H9 (cell line): ENCODE results near the gene LAP3. TPM values are rescaled to one million over a fixed set of nuclear protein-coding genes. Genes with fewer than 3 reads are reported as not detected.

Experiments
- DNase-seq: peaks from one replicate; pipeline ENCODE4 v3.0.0-alpha.2; 2017
- H2AFZ ChIP-seq: one replicate; pipeline ENCODE4 v1.6.1; 2013; ENCODE audit warnings: mild to moderate bottlenecking, low read length, control low read depth, moderate library complexity
- H2AK5ac ChIP-seq: 2 replicates; pipeline ENCODE4 v1.6.1; 2013; ENCODE audit warnings: low read length, control low read depth, mixed read lengths; ENCODE audit not compliant: insufficient read length
- H2BK120ac ChIP-seq: one replicate; pipeline ENCODE4 v1.6.1; 2013; ENCODE audit warnings: low read depth, mild to moderate bottlenecking, low read length, control low read depth, inconsistent platforms; ENCODE audit not compliant: poor library complexity, severe bottlenecking
- H2BK12ac ChIP-seq: 2 replicates; pipeline ENCODE4 v1.6.1; 2013; ENCODE audit warnings: low read length, control low read depth, mixed read lengths, low read depth; ENCODE audit not compliant: insufficient read length
- H2BK15ac ChIP-seq: 2 replicates; pipeline ENCODE4 v1.6.1; 2013; ENCODE audit warnings: low read depth, low read length, control low read depth
- H2BK20ac ChIP-seq: one replicate; pipeline ENCODE4 v1.6.1; 2013; ENCODE audit warnings: low read depth, mild to moderate bottlenecking, low read length, control low read depth, inconsistent platforms; ENCODE audit not compliant: poor library complexity, severe bottlenecking
- H2BK5ac ChIP-seq: 2 replicates; pipeline ENCODE4 v1.6.1; 2013; ENCODE audit warnings: low read length, control low read depth, mixed read lengths; ENCODE audit not compliant: insufficient read length
- H3K14ac ChIP-seq: 2 replicates; pipeline ENCODE4 v1.6.1; 2013; ENCODE audit warnings: low read length, control low read depth; ENCODE audit not compliant: insufficient read depth
- H3K18ac ChIP-seq: 2 replicates; pipeline ENCODE4 v1.6.1; 2013; ENCODE audit warnings: low read depth, mild to moderate bottlenecking, mixed read lengths, low read length, control low read depth; ENCODE audit not compliant: insufficient read length
- H3K23ac ChIP-seq: 2 replicates; pipeline ENCODE4 v1.6.1; 2013; ENCODE audit warnings: low read length, control low read depth, mixed read lengths, low read depth; ENCODE audit not compliant: insufficient read length
- H3K23me2 ChIP-seq: 2 replicates; pipeline ENCODE4 v1.6.1; 2013; ENCODE audit warnings: low read depth, mild to moderate bottlenecking, mixed read lengths, low read length, control low read depth; ENCODE audit not compliant: insufficient read length, poor library complexity, severe bottlenecking
- H3K27ac ChIP-seq: 2 replicates; pipeline ENCODE4 v1.5.1; 2013; ENCODE audit warnings: low read length, control low read depth, mixed read lengths, low read depth; ENCODE audit not compliant: insufficient read length
- H3K27me3 ChIP-seq: 2 replicates; pipeline ENCODE4 v1.6.1; 2013; ENCODE audit warnings: low read length, control low read depth, inconsistent platforms; ENCODE audit not compliant: insufficient read depth
- H3K4ac ChIP-seq: 2 replicates; pipeline ENCODE4 v1.6.1; 2013; ENCODE audit warnings: low read depth, mild to moderate bottlenecking, control low read depth, inconsistent platforms, low read length, moderate library complexity
- H3K4me1 ChIP-seq: 2 replicates; pipeline ENCODE4 v1.6.1; 2013; ENCODE audit warnings: low read length, control low read depth, inconsistent platforms; ENCODE audit not compliant: insufficient read depth
- H3K4me2 ChIP-seq: 2 replicates; pipeline ENCODE4 v1.6.1; 2013; ENCODE audit warnings: low read length, control low read depth, mixed read lengths; ENCODE audit not compliant: insufficient read length, insufficient read depth
- H3K56ac ChIP-seq: 2 replicates; pipeline ENCODE4 v1.6.1; 2013; ENCODE audit warnings: low read depth, mild to moderate bottlenecking, mixed read lengths, low read length, control low read depth; ENCODE audit not compliant: insufficient read length
- H3K79me1 ChIP-seq: 2 replicates; pipeline ENCODE4 v1.6.1; 2013; ENCODE audit warnings: low read depth, mild to moderate bottlenecking, moderate library complexity, low read length, control low read depth, inconsistent platforms; ENCODE audit not compliant: insufficient read depth, poor library complexity, severe bottlenecking
- H3K79me2 ChIP-seq: 2 replicates; pipeline ENCODE4 v1.6.1; 2013; ENCODE audit warnings: low read length, control low read depth, inconsistent platforms; ENCODE audit not compliant: insufficient read depth
- H3K9ac ChIP-seq: 2 replicates; pipeline ENCODE4 v1.6.1; 2013; ENCODE audit warnings: low read length, control low read depth, mixed read lengths; ENCODE audit not compliant: insufficient read length; ENCODE audit errors: extremely low read depth
- H3K9me3 ChIP-seq: one replicate; pipeline ENCODE4 v1.6.1; 2013; ENCODE audit warnings: low read depth, low read length, inconsistent platforms; ENCODE audit not compliant: control insufficient read depth
- H3T11ph ChIP-seq: one replicate; pipeline ENCODE4 v1.6.1; 2013; ENCODE audit warnings: mild to moderate bottlenecking, low read length, control low read depth, inconsistent platforms
- H4K20me1 ChIP-seq: one replicate; pipeline ENCODE4 v1.6.1; 2013; ENCODE audit not compliant: control insufficient read depth, insufficient read length, insufficient read depth
- H4K5ac ChIP-seq: 2 replicates; pipeline ENCODE4 v1.6.1; 2013; ENCODE audit warnings: low read depth, mild to moderate bottlenecking, mixed read lengths, low read length, control low read depth; ENCODE audit not compliant: insufficient read length
- H4K8ac ChIP-seq: replicated peaks from 2 replicates; pipeline ENCODE4 v1.6.1; 2013; ENCODE audit warnings: low read length, control low read depth, mixed read lengths, low read depth; ENCODE audit not compliant: insufficient read length
- H4K91ac ChIP-seq: 2 replicates; pipeline ENCODE4 v1.6.1; 2013; ENCODE audit warnings: low read depth, mild to moderate bottlenecking, moderate library complexity, mixed read lengths, low read length, control low read depth; ENCODE audit not compliant: insufficient read length
- H3K27ac Mint-ChIP-seq, 3 experiments: 2 replicates in 2 of 3; 3 replicates in 1 of 3; pipeline ENCODE4 v1.8.0; 2020 to 2021; ENCODE audit warnings: mixed read lengths in 3 of 3, mild to moderate bottlenecking in 1 of 3, moderate library complexity in 1 of 3
- H3K27me3 Mint-ChIP-seq: 2 replicates; pipeline ENCODE4 v1.8.0; 2021; ENCODE audit warnings: low read depth, mild to moderate bottlenecking, moderate library complexity, mixed read lengths
- H3K36me3 Mint-ChIP-seq, 3 experiments: 2 replicates in 2 of 3; 3 replicates in 1 of 3; pipeline ENCODE4 v1.8.0; 2020 to 2021; ENCODE audit warnings: low read depth in 3 of 3, mixed read lengths in 3 of 3; ENCODE audit not compliant: insufficient read depth in 1 of 3
- H3K4me1 Mint-ChIP-seq, 2 experiments: 2 replicates each; pipeline ENCODE4 v1.8.0; 2020; ENCODE audit warnings: mixed read lengths in 2 of 2
- H3K4me3 Mint-ChIP-seq, 2 experiments: 2 replicates in 1 of 2; 3 replicates in 1 of 2; pipeline ENCODE4 v1.8.0; 2020 to 2021; ENCODE audit warnings: mild to moderate bottlenecking in 2 of 2, mixed read lengths in 2 of 2, moderate library complexity in 1 of 2
- H3K9me3 Mint-ChIP-seq, 2 experiments: 2 replicates in 1 of 2; 3 replicates in 1 of 2; pipeline ENCODE4 v1.8.0; 2020; ENCODE audit warnings: mild to moderate bottlenecking in 2 of 2, mixed read lengths in 2 of 2, moderate library complexity in 1 of 2
- CTCF ChIP-seq: fragments of 200-600 bp; sonication (generic); conservative IDR thresholded peaks from 3 replicates; pipeline ENCODE4 v1.8.0; 2021; ENCODE audit warnings: antibody characterized with exemption, mild to moderate bottlenecking
- WGBS: extraction: QIAGEN DNeasy Blood & Tissue Kit; methylation state at CpG from one replicate; pipeline ENCODE4 v1.1.7; 2013; ENCODE audit warnings: missing lambda C conversion rate, low lambda C conversion rate, mixed read lengths; ENCODE audit not compliant: insufficient read length; ENCODE audit errors: extremely low coverage; 5-methylcytosine and 5-hydroxymethylcytosine counted together
- total RNA-seq: library from RNA; stranded (reverse); gene quantifications from 2 replicates; pipeline ENCODE4 v1.2.1, GENCODE V29; 2021

LAP3 gene
- total RNA-seq, 1 experiment from 2014 or later, result 53.2 TPM

DNA sequence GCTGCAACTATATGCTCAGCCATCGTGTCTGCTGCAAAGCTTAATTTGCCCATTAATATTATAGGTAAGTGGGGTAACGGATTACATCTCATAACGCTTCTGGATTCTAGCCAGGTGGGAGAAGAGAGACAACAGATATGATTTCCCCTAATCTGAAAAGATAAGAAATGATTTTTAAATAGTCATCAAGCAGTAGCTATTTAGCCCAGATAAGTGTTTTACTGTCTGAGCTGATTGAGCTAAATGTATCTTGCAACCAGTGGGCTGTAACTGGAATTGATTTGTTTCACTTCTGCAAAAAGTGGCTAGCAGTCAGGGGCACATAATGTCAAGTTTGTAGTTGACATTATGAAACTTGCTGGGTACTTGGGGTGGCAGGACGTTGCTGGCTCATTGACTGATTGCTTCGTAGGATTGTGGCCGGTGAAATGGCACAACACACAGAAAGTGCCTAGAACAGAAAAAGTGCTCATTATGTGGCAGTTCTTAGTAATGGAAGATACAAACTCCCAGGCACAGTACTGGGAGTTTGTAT, 18.5 kb downstream of the LAP3 start:
- H2BK15ac ChIP-seq, result no peak overlapping the region
- WGBS, result no CpG with 5 or more reads among the region's 6 CpGs

More for the DNA sequence above, 18.5 kb downstream of the LAP3 start:
- Histone ChIP-seq H3K79me2 (no peaks in the 10 kb centered on the region), H4K5ac (no peak overlapping the region), H3K18ac (no peak overlapping the region), H3K23ac (no peak overlapping the region), H3K4me1 (no peaks in the 10 kb centered on the region), H2BK5ac (no peak overlapping the region), H3T11ph (no peak overlapping the region), H4K8ac (no peak overlapping the region), H3K27me3 (no peaks in the 10 kb centered on the region), H3K14ac (no peak overlapping the region), H2BK12ac (no peak overlapping the region), H2AFZ (no peak overlapping the region), H3K27ac (no peak overlapping the region), H3K4ac (no peak overlapping the region), H3K56ac (no peak overlapping the region), H3K23me2 (no peaks in the 10 kb centered on the region), H2BK20ac (no peak overlapping the region), H3K4me2 (no peak overlapping the region), H2AK5ac (no peak overlapping the region), H3K9me3 (no peaks in the 10 kb centered on the region), H3K9ac (no peak overlapping the region), H4K20me1 (no peaks in the 10 kb centered on the region), H3K79me1 (no peaks in the 10 kb centered on the region), H2BK120ac (no peak overlapping the region), H4K91ac (no peak overlapping the region)
- no peak for TF ChIP-seq CTCF
- DNase-seq, result no peak
- Mint-ChIP-seq H3K36me3 (peaks cover 26 to 63% (median 37%) of the 10 kb centered on the region in 3 experiments; a peak in 6 of 7 replicates), H3K27ac (no peak overlapping the region), H3K9me3 (no peaks in the 10 kb centered on the region), H3K4me3 (no peak overlapping the region), H3K4me1 (no peaks in the 10 kb centered on the region), H3K27me3 (no peaks in the 10 kb centered on the region)
